NCI-H748 (cell line): ENCODE data around the gene PRKAR1B.

Experiments
- DNase-seq: peaks from one replicate; lab custom pipeline; 2025; ENCODE audit not compliant: unreplicated experiment; lab: John Stamatoyannopoulos, UW

PRKAR1B gene

DNA sequence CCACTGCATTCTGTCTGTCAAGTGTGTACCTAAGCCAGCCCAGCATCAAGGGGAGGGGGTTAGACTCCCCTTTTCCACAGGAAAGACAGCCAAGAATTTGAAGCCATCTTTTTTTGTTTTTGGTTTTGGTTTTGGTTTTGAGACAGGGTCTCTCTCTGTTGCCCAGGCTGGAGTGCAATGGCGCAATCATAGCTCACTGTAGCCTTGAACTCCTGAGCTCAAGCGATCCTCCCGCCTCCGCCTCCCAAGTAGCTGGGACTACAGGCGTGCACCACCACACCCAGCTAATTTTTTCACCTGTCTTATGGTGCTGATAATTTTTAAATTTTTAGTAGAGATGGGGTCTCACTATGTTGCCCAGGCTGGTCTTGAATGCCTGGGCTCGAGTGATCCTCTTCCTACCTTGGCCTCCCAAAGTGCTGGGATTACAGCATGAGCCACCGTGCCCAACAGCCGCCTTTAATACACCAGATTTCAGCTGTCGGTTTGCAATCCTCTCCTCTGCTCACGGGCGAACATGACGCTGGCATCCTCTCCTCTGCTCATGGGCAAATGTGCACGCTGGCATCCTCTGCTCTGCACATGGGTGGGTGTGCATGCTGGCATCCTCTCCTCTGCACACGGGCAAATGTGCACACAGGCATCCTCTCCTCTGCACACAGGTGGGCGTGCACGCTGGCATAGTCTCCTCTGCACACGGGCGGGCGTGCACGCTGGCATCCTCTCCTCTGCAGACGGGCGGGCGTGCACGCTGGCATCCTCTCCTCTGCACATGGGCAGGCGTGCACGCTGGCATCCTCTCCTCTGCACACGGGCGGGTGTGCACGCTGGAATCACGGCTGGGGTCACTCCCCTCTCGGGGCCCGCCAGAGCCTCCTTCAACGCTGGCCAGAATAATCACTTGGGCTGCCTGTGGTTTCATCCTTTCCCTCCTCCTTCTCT lies 151.4 kb downstream of the PRKAR1B start:
- DNase-seq: no peak

DNA sequence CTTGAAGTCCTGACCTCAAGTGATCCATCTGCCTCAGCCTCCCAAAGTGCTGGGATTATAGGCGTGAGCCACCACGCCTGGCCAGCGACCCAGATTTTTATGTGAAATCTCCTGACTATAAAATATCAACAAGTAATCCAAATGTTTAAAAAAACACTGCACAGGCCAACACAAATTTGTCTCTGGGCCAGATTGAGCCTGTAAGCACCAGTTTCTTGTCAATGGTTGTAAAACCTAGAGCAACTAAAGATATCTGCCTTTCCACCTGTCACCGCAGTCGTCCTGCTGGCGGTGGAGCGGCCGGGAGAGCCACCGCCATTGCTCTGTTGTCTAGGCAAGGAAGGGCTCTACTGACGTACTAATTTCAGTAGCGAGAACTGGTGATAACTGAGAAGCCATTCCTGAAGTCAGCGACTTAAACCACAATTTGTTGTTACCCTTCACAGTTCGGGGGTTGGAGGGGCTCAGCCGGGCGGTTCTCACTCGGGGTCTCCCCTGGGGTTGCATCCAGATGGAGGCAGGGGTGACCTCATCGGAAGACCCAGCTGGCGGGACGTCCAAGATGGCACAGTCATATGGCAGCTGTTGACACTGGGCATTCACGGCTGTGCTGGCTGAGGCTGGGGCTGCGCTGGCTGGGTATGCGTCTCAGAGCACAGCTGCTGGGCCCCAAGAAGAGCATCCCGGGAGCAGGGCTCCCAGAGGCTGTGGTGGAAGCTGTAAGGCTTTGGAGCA lies 152.3 kb downstream of the PRKAR1B start:
- DNase-seq: no peak

DNA sequence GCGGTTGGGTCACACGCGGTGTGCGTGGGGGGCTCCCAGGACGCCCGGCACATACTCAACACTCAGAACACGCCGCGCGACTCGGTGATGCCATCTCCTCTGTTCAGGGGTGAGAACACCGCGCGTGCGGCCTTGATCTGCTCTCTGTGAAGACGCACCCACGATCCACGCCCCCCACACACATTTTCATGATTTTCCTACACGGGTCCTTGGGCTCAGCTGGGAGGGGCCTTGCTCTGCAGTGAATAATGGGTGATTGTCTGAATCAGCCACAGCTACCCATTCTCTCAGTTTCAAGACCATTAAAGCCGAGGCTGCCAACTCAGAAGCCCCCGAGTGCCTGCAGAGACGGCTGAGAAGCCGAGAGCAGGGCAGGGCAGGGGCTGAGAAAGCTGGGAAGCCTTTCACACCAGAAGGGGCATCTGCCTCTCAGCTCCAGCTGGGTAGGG lies 153.1 kb downstream of the PRKAR1B start:
- no peak for DNase-seq

DNA sequence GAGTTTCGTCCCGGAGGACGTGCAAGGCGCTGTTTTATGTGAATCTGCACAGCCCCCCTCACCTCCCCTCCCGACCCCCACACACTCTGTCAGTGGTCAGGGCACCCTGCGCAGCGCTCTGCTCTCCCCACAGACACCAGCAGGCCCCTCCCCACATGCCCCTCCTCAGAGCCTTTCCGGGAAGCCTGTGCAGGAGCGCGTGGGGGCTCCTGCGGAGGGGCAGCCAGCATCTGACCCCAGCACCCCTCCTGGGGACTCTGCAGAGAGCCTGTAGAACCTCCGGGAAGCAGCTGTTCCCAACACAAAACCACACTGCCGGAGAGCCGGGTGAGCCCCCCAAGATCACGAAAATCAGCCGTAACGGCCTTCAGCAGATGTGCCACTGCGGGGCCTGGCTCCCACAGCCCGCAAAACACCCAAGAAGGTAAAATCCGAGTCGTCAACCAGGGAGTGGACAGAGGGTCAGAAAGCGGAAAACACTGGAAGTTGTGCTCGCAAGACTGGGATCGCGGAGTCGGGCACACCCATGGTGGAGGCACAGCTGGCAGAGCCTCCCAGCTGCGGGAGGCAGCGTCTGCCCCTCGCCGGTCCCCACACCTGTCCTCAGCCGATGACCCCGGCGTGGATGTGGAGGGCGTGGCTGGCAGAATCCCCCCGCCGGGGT lies 153.7 kb downstream of the PRKAR1B start:
- no peak for DNase-seq

DNA sequence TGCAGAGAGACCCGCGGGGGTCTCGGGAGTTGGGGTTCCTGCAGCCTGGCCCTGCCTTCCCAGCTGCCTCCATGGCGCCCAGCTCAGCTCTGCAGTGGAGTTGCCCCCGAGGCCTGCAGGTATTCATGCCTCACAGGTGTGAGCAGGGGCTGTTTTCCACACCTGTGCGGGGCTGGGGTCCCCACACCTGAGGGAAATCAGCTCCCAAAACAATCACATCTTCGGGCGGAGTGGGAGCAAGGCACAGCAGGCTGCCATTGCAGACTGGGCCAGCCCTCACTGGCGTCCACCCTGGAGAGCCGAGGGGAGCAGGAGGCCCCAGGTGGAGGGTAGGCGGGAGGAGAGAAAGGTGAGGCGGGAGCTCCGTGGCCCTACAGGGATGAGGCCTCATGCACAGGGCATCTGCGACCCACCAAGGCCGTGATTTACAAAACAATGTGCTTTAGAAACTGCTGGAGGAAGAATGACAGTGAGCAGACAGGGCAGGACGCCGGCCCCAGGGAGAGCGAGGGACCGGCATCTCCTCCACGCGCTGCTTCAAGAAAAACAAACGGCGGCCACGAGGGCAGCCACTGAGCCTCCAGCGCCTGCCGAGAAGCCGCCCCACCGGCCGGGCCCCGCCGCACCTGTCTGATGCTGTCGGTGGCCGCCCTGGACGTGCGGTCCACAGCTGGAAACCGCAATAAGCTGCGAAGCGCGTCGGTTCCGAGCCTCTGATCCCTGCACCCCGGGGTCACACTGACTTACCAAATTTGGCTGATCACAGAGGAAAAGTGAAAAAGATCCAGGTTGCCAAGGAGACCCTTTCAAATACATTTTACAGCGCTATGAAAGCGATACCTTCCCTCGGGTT lies 154.4 kb downstream of the PRKAR1B start:
- no peak for DNase-seq

DNA sequence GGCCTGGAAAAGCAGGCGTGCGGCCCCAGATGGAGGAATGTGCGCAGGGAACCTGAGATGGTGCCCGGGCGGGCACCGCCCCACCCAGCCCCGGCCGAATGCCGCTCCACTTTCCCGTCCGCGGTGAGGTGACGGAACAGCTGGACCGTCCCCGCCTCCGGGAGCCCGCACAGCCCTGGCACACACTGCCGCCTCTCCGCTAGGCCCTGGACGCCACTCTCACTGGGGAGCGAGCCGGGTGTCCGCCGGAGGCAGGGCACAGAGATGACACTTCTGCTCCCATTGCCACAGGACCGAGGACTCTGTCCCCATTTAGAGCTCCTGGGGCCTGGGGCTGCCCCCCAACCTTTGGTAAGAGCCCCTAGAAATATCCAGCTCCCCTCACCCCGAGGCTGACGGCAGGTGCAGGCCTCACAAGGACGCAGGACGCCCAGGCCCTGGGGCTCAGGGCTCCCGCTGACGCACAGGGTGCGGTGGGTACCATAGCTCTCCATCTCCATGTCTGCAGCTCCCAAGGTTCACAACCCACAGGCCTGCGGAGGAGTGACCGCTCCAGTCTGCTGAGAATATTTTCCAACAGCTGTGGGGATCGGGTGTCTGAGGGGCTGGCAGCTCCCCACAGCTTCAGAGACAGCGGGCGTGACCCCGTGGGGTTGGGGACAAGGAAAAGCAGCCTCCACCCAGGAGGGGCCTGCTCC lies 155.2 kb downstream of the PRKAR1B start:
- no peak for DNase-seq

DNA sequence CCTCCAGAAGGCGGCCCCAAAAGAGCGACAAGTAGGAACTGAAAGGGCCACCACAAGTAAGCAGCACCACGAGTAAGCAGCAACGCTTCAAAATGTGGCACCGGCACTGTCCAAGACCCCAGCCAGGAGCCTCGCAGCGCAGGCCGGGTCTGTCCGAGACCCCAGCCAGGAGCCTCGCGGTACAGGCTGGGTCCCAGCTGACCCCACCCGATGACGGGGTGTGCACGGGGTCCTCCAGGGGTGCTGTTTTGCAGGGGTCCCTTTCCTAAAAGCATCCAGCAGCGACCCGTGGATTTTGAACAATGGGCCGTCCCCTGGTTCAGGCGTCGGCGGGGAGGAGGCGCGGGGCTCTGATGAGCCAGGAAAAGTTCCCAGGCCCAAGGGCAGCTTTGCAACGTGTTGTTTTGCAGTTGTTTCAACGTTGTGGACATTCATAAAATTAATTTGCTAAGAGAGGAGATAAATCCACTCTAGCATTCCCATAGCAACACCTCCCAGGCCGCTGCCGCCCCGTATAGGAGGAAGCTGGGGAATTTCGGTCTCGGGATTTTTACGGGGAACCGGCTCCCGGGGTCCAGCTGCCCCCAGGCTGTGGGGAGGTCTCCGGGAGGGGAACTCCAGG lies 155.9 kb downstream of the PRKAR1B start:
- no peak for DNase-seq

DNA sequence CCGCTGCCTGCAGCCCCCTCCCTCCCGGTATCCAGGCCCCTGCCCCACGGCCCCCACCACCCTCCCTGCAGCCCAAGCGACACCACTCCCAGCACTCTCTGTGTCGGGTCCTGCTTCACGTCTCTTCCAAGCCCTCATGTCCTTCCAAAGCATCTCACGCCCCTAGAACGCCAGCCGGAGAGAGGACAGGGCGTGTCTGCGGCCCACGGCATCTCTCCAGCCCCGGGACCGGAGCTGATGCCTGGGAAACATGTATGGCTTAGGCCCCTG lies 156.3 kb downstream of the PRKAR1B start:
- DNase-seq: no peak

DNA sequence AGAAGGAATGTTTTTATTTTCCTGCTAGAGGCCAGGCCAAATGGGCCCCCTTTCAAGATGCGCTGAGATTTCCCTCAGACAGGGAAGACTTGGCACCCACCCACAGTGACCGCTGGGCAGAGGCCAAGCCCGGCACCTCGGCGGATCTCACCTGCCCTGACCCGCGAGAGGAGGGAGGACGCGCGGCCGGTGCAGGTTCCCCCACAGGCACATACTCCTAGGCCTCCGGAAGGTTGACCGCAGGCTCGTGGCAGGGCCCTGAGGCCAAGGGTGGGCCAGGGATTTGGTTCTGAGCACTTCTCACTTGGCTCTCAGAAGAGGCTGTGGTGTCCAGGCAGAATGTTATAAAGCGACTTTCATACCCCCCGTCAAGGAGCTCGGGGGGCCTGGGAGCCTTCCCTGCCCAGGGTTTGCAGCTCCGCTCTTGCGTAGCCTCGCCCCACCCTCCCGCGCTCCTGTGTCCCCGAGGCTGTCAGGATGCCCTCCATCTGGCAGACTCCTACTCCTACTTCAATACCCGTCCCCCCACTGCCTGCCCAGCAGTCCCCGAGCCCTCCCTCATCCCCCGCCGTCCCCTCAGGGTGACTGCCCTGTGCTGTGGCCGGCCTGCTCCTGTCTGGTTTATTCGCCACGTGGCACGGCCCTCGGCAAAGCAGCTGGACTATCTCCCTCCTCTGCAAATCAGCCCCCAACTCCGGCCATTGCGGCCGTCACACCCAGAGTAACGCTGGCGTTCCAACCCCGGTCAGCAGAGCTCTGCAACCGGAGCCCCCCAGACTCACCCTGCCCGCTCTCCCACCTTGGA lies 156.9 kb downstream of the PRKAR1B start:
- DNase-seq: no peak

DNA sequence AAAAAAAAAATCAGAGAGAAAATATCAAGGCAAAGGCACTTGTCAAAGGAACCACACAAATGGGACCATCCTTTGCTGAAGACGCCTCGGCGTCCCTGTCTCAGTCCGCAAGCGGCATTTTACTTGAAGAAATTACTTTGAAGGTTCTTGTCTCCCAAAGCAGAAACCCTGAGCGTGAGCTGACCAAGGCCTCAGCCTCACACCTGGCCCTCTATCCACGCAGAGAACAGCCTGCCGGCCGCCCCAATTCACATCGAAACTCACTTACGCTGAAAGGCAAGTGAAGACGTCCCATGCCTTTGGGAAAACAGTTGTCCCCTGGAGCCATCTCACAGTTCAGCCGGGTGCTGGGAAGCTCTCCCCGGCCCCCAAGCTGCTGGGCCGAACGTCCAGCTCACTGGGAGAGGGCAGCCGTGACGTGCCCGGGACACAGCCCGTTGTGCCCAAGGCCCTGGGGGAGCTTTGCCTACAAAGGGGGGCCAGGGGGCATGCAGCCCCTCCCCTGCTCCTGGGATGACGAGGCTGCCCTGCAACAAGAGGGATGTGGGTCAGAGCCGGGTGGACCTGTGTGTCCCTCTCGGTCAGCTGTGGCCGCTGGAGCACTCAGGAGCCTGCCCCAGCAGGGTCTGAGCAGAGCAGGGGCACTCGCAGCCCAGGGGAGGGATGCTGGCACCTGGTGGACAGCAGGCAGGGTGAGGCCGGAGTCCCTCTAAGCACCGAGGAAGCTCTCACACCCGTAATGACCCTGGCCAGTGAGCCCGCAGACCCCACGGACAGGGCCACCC lies 157.8 kb downstream of the PRKAR1B start:
- DNase-seq: no peak

DNA sequence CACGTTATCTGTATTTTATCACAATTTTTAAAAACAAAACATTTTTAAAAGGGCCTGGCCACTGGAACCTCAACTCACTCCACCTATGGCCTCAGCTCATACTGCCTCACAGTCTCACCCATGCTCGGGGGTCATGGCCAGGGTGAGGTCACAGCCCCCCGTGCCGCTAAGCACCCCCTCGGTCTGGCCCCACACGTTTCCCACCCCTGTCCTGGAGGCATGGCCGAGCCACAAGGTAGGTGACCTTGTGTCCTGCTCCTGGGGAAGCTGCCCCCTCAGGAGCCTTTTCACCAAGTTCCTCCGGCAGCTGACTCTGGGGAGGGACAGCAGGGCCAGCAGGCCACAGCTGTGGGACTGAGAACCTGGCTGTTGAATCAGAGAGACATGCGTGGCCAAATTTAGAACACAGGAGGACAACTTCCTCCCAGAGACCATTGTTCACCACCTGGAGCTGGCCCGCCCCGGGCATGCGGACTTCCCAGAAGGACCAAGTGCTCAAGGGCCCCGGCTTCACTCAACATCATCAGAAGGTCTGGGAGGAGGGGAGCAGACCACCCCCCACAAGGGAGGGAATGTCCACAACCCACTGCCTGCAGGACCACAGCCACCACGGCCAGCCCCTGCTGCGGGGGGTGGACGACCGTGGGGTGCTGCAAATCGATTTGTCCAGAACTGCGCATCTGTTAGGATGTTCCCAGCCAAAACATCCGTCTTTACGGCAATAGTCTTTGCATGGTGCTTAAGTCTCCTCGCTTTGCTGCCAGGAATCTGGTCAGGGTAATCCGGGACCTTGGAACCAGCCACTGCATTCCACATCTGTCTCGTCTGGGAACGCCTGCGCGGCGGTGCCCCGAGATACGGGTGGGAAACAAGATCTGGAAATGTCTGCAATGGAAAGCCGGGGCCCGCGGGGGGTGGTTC lies 158.8 kb downstream of the PRKAR1B start:
- DNase-seq: no peak

DNA sequence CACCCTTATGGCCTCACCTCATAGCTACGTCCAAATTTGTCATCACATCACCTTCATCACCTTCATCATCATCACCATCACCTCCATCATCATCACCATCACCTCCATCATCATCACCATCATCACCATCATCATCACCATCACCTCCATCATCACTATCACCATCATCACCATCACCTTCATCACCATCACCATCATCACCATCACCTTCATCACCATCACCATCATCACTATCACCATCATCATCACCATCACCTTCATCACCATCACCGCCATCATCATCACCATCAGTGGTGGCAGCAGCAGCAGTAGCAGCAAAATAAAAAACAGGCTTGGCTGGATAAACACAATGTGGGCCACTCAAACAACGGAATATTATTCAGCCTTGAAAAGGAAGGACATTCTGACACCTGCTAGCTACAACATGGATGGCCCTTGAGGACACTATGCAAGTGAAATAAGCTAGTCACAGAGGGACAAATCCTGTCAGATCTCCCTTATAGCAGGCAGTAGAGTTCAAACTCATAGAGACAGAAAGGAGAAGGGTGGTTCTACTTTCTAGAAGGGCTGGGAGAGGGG lies 159.7 kb downstream of the PRKAR1B start:
- DNase-seq: no peak

DNA sequence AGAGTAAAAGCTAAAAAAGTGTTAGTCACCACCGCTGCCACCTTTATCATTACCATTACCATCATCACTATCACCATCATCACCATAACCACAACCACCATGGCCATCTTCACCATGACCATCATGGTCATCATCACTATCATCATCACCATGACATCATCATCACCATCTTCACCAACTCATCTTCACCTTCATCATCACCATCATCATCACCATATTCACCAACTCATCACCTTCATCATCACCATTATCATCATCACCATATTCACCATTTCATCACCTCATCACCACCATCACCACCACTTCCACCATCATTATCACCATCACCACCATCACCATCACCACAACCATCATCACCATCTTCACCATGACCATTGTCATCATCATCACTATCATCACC lies 161.0 kb downstream of the PRKAR1B start:
- DNase-seq: no peak

DNA sequence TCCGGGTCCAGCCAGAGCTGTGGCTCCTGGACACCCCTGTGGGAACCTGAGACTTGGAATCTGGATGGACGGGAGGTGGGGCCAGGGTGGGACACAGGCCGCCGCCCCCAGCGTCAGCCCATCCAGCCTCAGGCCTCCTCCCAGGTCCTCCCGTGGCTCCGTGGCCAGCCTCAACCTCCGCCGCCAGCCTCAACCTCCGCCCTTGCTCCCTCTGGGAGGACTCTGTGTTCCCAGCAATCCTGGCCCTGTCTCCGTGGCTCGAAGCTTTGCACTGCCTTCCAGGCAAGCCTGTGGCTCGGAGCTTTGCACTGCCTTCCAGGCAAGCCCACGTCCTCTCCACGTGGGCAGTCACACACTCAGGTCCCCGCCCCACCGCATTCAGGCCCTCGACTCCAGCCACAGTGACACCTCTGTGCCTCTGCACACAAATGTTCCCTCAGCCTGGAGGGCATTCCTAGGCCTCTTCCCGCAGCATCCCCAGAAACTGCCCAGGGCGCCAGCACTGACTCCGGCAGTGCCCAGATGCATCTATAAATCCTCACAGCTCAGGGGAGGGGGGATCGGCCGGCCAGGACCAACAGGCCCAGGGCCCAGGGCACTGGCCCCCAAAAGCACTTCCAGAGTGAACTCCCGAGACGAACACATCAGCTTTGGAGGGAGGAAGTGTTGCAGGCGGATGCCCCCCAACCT lies 162.8 kb downstream of the PRKAR1B start:
- no peak for DNase-seq

DNA sequence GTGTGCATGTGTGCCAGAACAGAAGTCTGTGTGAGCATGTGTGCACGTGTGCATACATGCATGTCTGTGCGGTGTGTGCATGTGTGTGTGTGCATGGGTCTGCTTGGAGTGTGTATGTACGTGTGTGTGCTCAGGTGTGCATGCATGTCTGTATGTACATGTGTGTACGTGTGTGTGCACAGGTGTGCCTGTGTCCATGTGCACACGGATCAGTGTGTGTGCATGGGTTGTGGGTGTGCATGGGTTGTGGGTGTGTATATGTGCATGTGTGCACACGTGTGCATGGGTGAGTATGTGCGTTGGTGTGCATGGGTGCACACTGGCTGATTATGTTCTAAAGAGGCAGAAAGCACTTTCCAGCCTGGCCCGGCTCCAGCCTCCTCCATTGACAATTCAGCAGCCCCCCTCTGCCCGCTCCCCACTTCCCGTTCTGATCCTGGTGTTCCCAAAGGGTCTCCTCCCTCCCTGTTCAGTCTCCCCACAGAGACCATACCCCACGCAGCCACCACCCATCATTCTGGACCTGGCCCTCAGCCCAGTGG lies 163.4 kb downstream of the PRKAR1B start:
- DNase-seq: no peak
